ENCODE data around the gene ATG10. TPM values are rescaled to one million over a fixed set of nuclear protein-coding genes. Genes with fewer than 3 reads are reported as not detected.

Gene ATG10
- total and polyA plus RNA-seq, 11 donors: 2.7 to 10.7 (median 5.7) TPM

DNA sequence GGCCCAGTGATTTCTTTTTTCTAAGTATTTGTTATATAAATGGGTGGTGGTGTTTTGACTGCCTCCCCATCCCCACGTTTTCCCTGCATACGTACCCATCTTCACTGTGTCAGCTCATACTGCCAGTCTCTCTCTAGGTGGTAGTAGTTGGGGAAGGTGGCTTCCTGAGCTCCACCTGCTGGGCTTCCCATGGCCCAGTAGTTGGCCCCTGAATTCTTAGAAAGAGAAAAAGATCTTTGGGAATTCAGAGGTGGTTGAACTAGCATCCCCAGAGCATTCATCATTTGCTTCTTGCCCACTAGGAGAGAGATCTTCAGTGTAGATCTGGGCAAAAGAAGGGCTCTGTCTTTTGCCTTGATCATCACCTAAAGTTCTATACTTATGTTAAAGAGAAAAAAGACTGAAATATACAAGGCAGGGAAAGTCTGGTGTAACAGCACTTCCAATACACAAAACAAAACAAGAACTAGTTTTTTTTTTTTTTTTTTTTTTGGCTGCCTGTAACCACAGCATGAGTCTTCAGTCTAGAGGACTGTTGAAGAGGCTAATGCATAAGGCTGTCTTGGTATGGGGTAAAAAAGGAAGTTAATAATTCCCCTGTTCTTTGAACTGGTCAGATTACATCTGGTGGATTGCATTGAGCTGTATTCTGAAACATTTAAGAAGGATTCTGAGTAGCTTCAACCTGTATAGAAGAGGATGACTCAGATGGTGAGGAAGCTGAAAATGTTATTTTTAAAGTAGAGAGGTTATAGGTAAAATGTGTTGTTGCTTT is 128.7 kb downstream of the ATG10 start:
- H3K36me3 ChIP-seq: no peaks in the 10 kb centered on the region
- H3K4me1 ChIP-seq: peaks cover 0 to 8% (median 0%) of the 10 kb centered on the region in 12 donors
- no peak overlapping the region for H3K4me3 ChIP-seq
- ATAC-seq: no peak
- H3K27me3 ChIP-seq: no peaks in the 10 kb centered on the region
- intact Hi-C loops (cut with DNase I): loop anchor here in 2 of 10 donors (10.0 kb wide), 2 partner anchors 124 to 596 kb away; no protein-coding TSS in a partner anchor
- DNase-seq: no peak
- H3K9me3 ChIP-seq: no peaks in the 10 kb centered on the region
- H3K27ac ChIP-seq: no peak overlapping the region
- no peak for TF ChIP-seq POLR2A (IDR thresholded peaks at IDR 0.05)
- TF ChIP-seq, protein P1, sequence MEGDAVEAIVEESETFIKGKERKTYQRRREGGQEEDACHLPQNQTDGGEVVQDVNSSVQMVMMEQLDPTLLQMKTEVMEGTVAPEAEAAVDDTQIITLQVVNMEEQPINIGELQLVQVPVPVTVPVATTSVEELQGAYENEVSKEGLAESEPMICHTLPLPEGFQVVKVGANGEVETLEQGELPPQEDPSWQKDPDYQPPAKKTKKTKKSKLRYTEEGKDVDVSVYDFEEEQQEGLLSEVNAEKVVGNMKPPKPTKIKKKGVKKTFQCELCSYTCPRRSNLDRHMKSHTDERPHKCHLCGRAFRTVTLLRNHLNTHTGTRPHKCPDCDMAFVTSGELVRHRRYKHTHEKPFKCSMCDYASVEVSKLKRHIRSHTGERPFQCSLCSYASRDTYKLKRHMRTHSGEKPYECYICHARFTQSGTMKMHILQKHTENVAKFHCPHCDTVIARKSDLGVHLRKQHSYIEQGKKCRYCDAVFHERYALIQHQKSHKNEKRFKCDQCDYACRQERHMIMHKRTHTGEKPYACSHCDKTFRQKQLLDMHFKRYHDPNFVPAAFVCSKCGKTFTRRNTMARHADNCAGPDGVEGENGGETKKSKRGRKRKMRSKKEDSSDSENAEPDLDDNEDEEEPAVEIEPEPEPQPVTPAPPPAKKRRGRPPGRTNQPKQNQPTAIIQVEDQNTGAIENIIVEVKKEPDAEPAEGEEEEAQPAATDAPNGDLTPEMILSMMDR (IDR thresholded peaks at IDR 0.05): no peak
- 93 to 100% (median 95%) methylated on average over 2 of the region's 2 CpGs for WGBS, 4 donors

DNA sequence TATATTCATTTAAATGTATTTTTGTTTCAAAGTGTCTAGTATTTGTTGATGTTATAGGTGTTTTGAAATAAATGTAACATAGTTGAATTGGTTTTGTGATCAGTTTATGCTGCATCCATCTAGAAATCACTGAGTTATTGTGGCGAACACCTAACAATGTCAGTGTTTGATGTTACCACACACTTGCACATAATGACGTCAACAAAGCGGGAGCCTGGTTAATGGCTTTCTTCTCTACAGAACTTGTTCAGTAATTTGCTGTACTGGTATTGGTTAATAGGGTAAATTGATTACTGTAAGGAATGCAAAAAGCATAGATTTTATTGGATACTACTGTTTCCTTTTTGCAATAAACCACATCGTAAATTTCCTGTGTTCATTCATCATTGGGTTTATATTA is 133.0 kb downstream of the ATG10 start:
- TF ChIP-seq, protein P1 (IDR thresholded peaks at IDR 0.05): no peak
- TF ChIP-seq POLR2A (IDR thresholded peaks at IDR 0.05): no peak
- H3K27me3 ChIP-seq: no peaks in the 10 kb centered on the region
- 95 to 97% (median 97%) methylated on average over 4 of the region's 4 CpGs for WGBS, 4 donors
- H3K4me3 ChIP-seq: no peak overlapping the region
- H3K4me1 ChIP-seq: peaks cover 0 to 30% (median 18%) of the 10 kb centered on the region in 12 donors
- no peak overlapping the region for H3K27ac ChIP-seq
- H3K36me3 ChIP-seq: no peaks in the 10 kb centered on the region
- DNase-seq (no peak), ATAC-seq (no peak)
- intact Hi-C loops (cut with DNase I): loop anchor here in 3 of 10 donors (5.0 to 10.0 kb wide), 4 partner anchors 62 to 600 kb away; partner anchors contain the start of gene ATG10 (in 1 of the 3)
- no peaks in the 10 kb centered on the region for H3K9me3 ChIP-seq

DNA sequence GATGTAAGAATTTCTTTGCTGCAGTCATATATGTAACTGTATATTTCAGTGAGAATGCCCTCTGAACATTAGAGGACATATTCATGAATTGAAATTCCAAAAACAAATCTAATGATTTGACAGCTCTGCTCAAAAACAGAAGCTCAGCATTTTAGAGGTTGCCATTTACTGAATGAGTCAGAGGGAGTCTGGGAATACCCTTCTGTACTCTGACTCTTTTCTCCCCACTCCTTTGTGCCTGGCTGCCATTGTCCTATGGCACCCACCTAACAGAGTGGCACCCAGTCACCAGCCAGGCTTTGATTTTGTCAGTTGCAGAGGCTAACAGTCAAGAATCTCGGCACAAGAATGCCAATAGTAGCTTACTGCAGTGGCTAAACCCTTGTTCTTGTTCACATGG is 133.6 kb downstream of the ATG10 start:
- Histone ChIP-seq H3K4me1 (peaks cover 0 to 30% (median 18%) of the 10 kb centered on the region in 12 donors), H3K9me3 (no peaks in the 10 kb centered on the region), H3K27ac (no peak overlapping the region), H3K4me3 (no peak overlapping the region), H3K27me3 (no peaks in the 10 kb centered on the region), H3K36me3 (no peaks in the 10 kb centered on the region)
- intact Hi-C loops (cut with DNase I): loop anchor here in 3 of 10 donors (5.0 to 10.0 kb wide), 4 partner anchors 62 to 601 kb away; partner anchors contain the start of gene ATG10 (in 1 of the 3)
- WGBS, 4 donors: 77 to 85% (median 83%) methylated on average over 1 of the region's 1 CpG
- TF ChIP-seq POLR2A (IDR thresholded peaks at IDR 0.05): no peak
- TF ChIP-seq, protein P1 (IDR thresholded peaks at IDR 0.05): no peak
- DNase-seq: no peak
- peak in 3 of 4 donors; percentile 30 to 59 (median 39) for ATAC-seq

DNA sequence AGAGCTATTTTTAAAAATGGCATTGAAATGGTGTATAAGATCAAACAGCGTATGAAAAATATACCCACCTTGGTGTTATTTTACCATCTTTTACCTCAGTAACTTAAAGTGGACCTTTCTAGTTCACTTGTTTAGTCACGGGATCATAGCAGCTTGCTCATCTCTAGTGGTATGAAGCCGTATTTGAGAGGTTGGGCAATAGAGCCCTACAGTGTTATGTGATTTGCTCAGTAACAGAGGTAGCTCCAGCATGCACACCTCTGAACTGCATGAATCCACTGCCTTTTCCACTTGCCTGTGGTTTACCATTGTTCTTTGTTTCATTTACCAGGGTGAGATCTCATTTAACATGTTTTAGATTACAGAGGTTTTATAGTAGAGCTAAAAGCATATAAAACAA is 134.4 kb downstream of the ATG10 start:
- intact Hi-C loops (cut with DNase I): loop anchor here in 3 of 10 donors (2.0 to 10.0 kb wide), 5 partner anchors 59 to 601 kb away; partner anchors contain the start of gene ATG10 (in 1 of the 3)
- no peak for TF ChIP-seq POLR2A (IDR thresholded peaks at IDR 0.05)
- TF ChIP-seq, protein P1 (IDR thresholded peaks at IDR 0.05): no peak
- H3K36me3 ChIP-seq: no peaks in the 10 kb centered on the region
- peak overlapping the region in 1 of 12 donors; percentile 46 for H3K27ac ChIP-seq
- peaks cover 0 to 25% (median 18%) of the 10 kb centered on the region in 12 donors for H3K4me1 ChIP-seq
- H3K9me3 ChIP-seq: no peaks in the 10 kb centered on the region
- DNase-seq: no peak
- H3K4me3 ChIP-seq: no peak overlapping the region
- WGBS, 4 donors: 65 to 69% (median 66%) methylated on average over 3 of the region's 3 CpGs
- peak; percentile 59 to 84 (median 72) for ATAC-seq
- H3K27me3 ChIP-seq: no peaks in the 10 kb centered on the region

Data from heart left ventricle (tissue), 16 donors.